ENCODE data around the gene DYNLT4.
"Not testable (repeated sequence)": the region's sequence is repeated elsewhere in the genome, so short reads cannot be mapped to it uniquely, and the experiment has no call there.

Gene DYNLT4

GRCh38 chr1:44839576-44839975, 32.4 kb upstream of the DYNLT4 start:
- Histone ChIP-seq H3K9ac (ENCODE audit: low read depth, low read length) (no peak overlapping the region), H3K4me1 (ENCODE audit: control insufficient read depth, insufficient read depth, low read length) (no peaks in the 10 kb centered on the region), H3K36me3 (ENCODE audit: control insufficient read depth, insufficient read depth, low read length) (no peaks in the 10 kb centered on the region), H3K4me3 (ENCODE audit: low read depth, low read length) (no peak overlapping the region), H3K27me3 (ENCODE audit: control insufficient read depth, insufficient read depth, low read length) (peaks cover 9% of the 10 kb centered on the region), H3K9me3 (ENCODE audit: control insufficient read depth, insufficient read depth, low read length) (no peaks in the 10 kb centered on the region)

- H3K9me3 ChIP-seq (ENCODE audit: control insufficient read depth, insufficient read depth, low read length); H3K4me3 ChIP-seq (ENCODE audit: low read depth, low read length); H3K9ac ChIP-seq (ENCODE audit: low read depth, low read length); H3K27me3 ChIP-seq (ENCODE audit: control insufficient read depth, insufficient read depth, low read length); H3K4me1 ChIP-seq (ENCODE audit: control insufficient read depth, insufficient read depth, low read length); H3K36me3 ChIP-seq (ENCODE audit: control insufficient read depth, insufficient read depth, low read length): not testable (repeated sequence)
Measured at GRCh38 chr1:44838294-44838693, 31.1 kb upstream of the DYNLT4 start.

GRCh38 chr1:44835738-44836675, 28.9 kb upstream of the DYNLT4 start:
- Histone ChIP-seq H3K27me3 (ENCODE audit: control insufficient read depth, insufficient read depth, low read length) (no peaks in the 10 kb centered on the region), H3K9me3 (ENCODE audit: control insufficient read depth, insufficient read depth, low read length) (no peaks in the 10 kb centered on the region), H3K4me1 (ENCODE audit: control insufficient read depth, insufficient read depth, low read length) (peaks cover 15% of the 10 kb centered on the region), H3K9ac (ENCODE audit: low read depth, low read length) (no peak overlapping the region), H3K36me3 (ENCODE audit: control insufficient read depth, insufficient read depth, low read length) (no peaks in the 10 kb centered on the region), H3K4me3 (ENCODE audit: low read depth, low read length) (no peak overlapping the region)

- no peaks in the 10 kb centered on the region for H3K36me3 ChIP-seq (ENCODE audit: control insufficient read depth, insufficient read depth, low read length)
- no peak overlapping the region for H3K4me3 ChIP-seq (ENCODE audit: low read depth, low read length)
- no peaks in the 10 kb centered on the region for H3K9me3 ChIP-seq (ENCODE audit: control insufficient read depth, insufficient read depth, low read length)
- peaks cover 16% of the 10 kb centered on the region for H3K4me1 ChIP-seq (ENCODE audit: control insufficient read depth, insufficient read depth, low read length)
- H3K9ac ChIP-seq (ENCODE audit: low read depth, low read length) = no peak overlapping the region
- no peaks in the 10 kb centered on the region for H3K27me3 ChIP-seq (ENCODE audit: control insufficient read depth, insufficient read depth, low read length)
Measured at GRCh38 chr1:44834328-44834727, 27.2 kb upstream of the DYNLT4 start.

- no peaks in the 10 kb centered on the region for H3K36me3 ChIP-seq (ENCODE audit: control insufficient read depth, insufficient read depth, low read length)
- no peaks in the 10 kb centered on the region for H3K9me3 ChIP-seq (ENCODE audit: control insufficient read depth, insufficient read depth, low read length)
- peak overlapping the region; percentile 60 for H3K9ac ChIP-seq (ENCODE audit: low read depth, low read length)
- peaks cover 16% of the 10 kb centered on the region for H3K4me1 ChIP-seq (ENCODE audit: control insufficient read depth, insufficient read depth, low read length)
- H3K27me3 ChIP-seq (ENCODE audit: control insufficient read depth, insufficient read depth, low read length) = no peaks in the 10 kb centered on the region
- no peak overlapping the region for H3K4me3 ChIP-seq (ENCODE audit: low read depth, low read length)
Measured at GRCh38 chr1:44832056-44832705, 25.0 kb upstream of the DYNLT4 start.

GRCh38 chr1:44831516-44831915, 24.4 kb upstream of the DYNLT4 start:
- Histone ChIP-seq H3K4me3 (ENCODE audit: low read depth, low read length) (no peak overlapping the region), H3K36me3 (ENCODE audit: control insufficient read depth, insufficient read depth, low read length) (no peaks in the 10 kb centered on the region), H3K27me3 (ENCODE audit: control insufficient read depth, insufficient read depth, low read length) (no peaks in the 10 kb centered on the region), H3K9ac (ENCODE audit: low read depth, low read length) (no peak overlapping the region), H3K9me3 (ENCODE audit: control insufficient read depth, insufficient read depth, low read length) (no peaks in the 10 kb centered on the region), H3K4me1 (ENCODE audit: control insufficient read depth, insufficient read depth, low read length) (peaks cover 18% of the 10 kb centered on the region)

- Histone ChIP-seq H3K9me3 (ENCODE audit: control insufficient read depth, insufficient read depth, low read length) (no peaks in the 10 kb centered on the region), H3K9ac (ENCODE audit: low read depth, low read length) (no peak overlapping the region), H3K4me3 (ENCODE audit: low read depth, low read length) (no peak overlapping the region), H3K4me1 (ENCODE audit: control insufficient read depth, insufficient read depth, low read length) (peaks cover 18% of the 10 kb centered on the region), H3K36me3 (ENCODE audit: control insufficient read depth, insufficient read depth, low read length) (no peaks in the 10 kb centered on the region), H3K27me3 (ENCODE audit: control insufficient read depth, insufficient read depth, low read length) (no peaks in the 10 kb centered on the region)
Measured at GRCh38 chr1:44830900-44831304, 23.8 kb upstream of the DYNLT4 start.

- H3K9me3 ChIP-seq (ENCODE audit: control insufficient read depth, insufficient read depth, low read length) = no peaks in the 10 kb centered on the region
- H3K4me1 ChIP-seq (ENCODE audit: control insufficient read depth, insufficient read depth, low read length) = peaks cover 18% of the 10 kb centered on the region
- H3K36me3 ChIP-seq (ENCODE audit: control insufficient read depth, insufficient read depth, low read length) = no peaks in the 10 kb centered on the region
- H3K9ac ChIP-seq (ENCODE audit: low read depth, low read length) = no peak overlapping the region
- no peak overlapping the region for H3K4me3 ChIP-seq (ENCODE audit: low read depth, low read length)
- H3K27me3 ChIP-seq (ENCODE audit: control insufficient read depth, insufficient read depth, low read length) = no peaks in the 10 kb centered on the region
Measured at GRCh38 chr1:44829506-44830384, 22.6 kb upstream of the DYNLT4 start.

GRCh38 chr1:44828841-44829440, 21.8 kb upstream of the DYNLT4 start:
- Histone ChIP-seq H3K9ac (ENCODE audit: low read depth, low read length) (no peak overlapping the region), H3K4me3 (ENCODE audit: low read depth, low read length) (no peak overlapping the region), H3K4me1 (ENCODE audit: control insufficient read depth, insufficient read depth, low read length) (peaks cover 18% of the 10 kb centered on the region), H3K36me3 (ENCODE audit: control insufficient read depth, insufficient read depth, low read length) (no peaks in the 10 kb centered on the region), H3K9me3 (ENCODE audit: control insufficient read depth, insufficient read depth, low read length) (no peaks in the 10 kb centered on the region), H3K27me3 (ENCODE audit: control insufficient read depth, insufficient read depth, low read length) (no peaks in the 10 kb centered on the region)

- Histone ChIP-seq H3K27me3 (ENCODE audit: control insufficient read depth, insufficient read depth, low read length) (no peaks in the 10 kb centered on the region), H3K9ac (ENCODE audit: low read depth, low read length) (no peak overlapping the region), H3K4me1 (ENCODE audit: control insufficient read depth, insufficient read depth, low read length) (peaks cover 18% of the 10 kb centered on the region), H3K36me3 (ENCODE audit: control insufficient read depth, insufficient read depth, low read length) (no peaks in the 10 kb centered on the region), H3K4me3 (ENCODE audit: low read depth, low read length) (no peak overlapping the region), H3K9me3 (ENCODE audit: control insufficient read depth, insufficient read depth, low read length) (no peaks in the 10 kb centered on the region)
Measured at GRCh38 chr1:44828003-44828651, 21.0 kb upstream of the DYNLT4 start.

Data from iPS-15b (cell line).